ENCODE results near the gene P3R3URF.
A peak's percentile ranks its signal among the peaks of the same experiment; 100 is the strongest.

P3R3URF gene

GRCh38 chr1:46221749-46222148 is 45.5 kb upstream of the P3R3URF start:
- H3K9me2 ChIP-seq (replicated peaks; ENCODE audit: insufficient read depth, low read length): no peaks in the 10 kb centered on the region
- H3K79me2 ChIP-seq (ENCODE audit: low read length): no peaks in the 10 kb centered on the region
- no peak overlapping the region for H3K27ac ChIP-seq (ENCODE audit: low read length)
- no peaks in the 10 kb centered on the region for H4K20me1 ChIP-seq (ENCODE audit: insufficient read depth, low read length)
- no peaks in the 10 kb centered on the region for H3F3A ChIP-seq (ENCODE audit: insufficient read depth, low read length)
- TF ChIP-seq EZH2 (optimal IDR thresholded peaks at IDR 0.05; ENCODE audit: low read depth, low read length): no peak
- TF ChIP-seq CTCF (IDR thresholded peaks at IDR 0.05; ENCODE audit: low read length): no peak
- TF ChIP-seq EZH2phosphoT487 (IDR thresholded peaks at IDR 0.05; ENCODE audit: low read length): no peak
- no peak overlapping the region for H3K9ac ChIP-seq (ENCODE audit: low read length)
- H3K4me3 ChIP-seq (ENCODE audit: low read length): no peak overlapping the region
- no peak overlapping the region for H3K4me2 ChIP-seq (ENCODE audit: low read depth, low read length)
- no peaks in the 10 kb centered on the region for H3K36me3 ChIP-seq (replicated peaks; ENCODE audit: insufficient read depth, low read length)
- H3K4me1 ChIP-seq (ENCODE audit: low read length): no peaks in the 10 kb centered on the region
- no peak for DNase-seq
- no peaks in the 10 kb centered on the region for H3K27me3 ChIP-seq (replicated peaks; ENCODE audit: insufficient read depth, low read length)
- H3K9me3 ChIP-seq (replicated peaks; ENCODE audit: insufficient read depth, low read length): no peaks in the 10 kb centered on the region
- no peak overlapping the region for H2AFZ ChIP-seq (ENCODE audit: low read length)

- H3K4me3 ChIP-seq (ENCODE audit: low read length): no peak overlapping the region
- H3K9ac ChIP-seq (ENCODE audit: low read length): no peak overlapping the region
- no peak overlapping the region for H3K27ac ChIP-seq (ENCODE audit: low read length)
- TF ChIP-seq CTCF (IDR thresholded peaks at IDR 0.05; ENCODE audit: low read length): no peak
- no peak for TF ChIP-seq EZH2 (optimal IDR thresholded peaks at IDR 0.05; ENCODE audit: low read depth, low read length)
- no peak for TF ChIP-seq EZH2phosphoT487 (IDR thresholded peaks at IDR 0.05; ENCODE audit: low read length)
- no peaks in the 10 kb centered on the region for H3K79me2 ChIP-seq (ENCODE audit: low read length)
- no peak for DNase-seq
- H4K20me1 ChIP-seq (ENCODE audit: insufficient read depth, low read length): no peaks in the 10 kb centered on the region
- H3K9me2 ChIP-seq (replicated peaks; ENCODE audit: insufficient read depth, low read length): no peaks in the 10 kb centered on the region
- no peak overlapping the region for H3K4me2 ChIP-seq (ENCODE audit: low read depth, low read length)
- H3K4me1 ChIP-seq (ENCODE audit: low read length): no peaks in the 10 kb centered on the region
- no peaks in the 10 kb centered on the region for H3F3A ChIP-seq (ENCODE audit: insufficient read depth, low read length)
- H3K27me3 ChIP-seq (replicated peaks; ENCODE audit: insufficient read depth, low read length): no peaks in the 10 kb centered on the region
- no peaks in the 10 kb centered on the region for H3K9me3 ChIP-seq (replicated peaks; ENCODE audit: insufficient read depth, low read length)
- 0 out of 2 replicates have a peak overlapping the region, but pooled peaks have one; percentile 14 for H2AFZ ChIP-seq (ENCODE audit: low read length)
- no peaks in the 10 kb centered on the region for H3K36me3 ChIP-seq (replicated peaks; ENCODE audit: insufficient read depth, low read length)
Observed at GRCh38 chr1:46220808-46221207, 44.5 kb upstream of the P3R3URF start.

- no peak overlapping the region for H3K4me2 ChIP-seq (ENCODE audit: low read depth, low read length)
- H3K9me3 ChIP-seq (replicated peaks; ENCODE audit: insufficient read depth, low read length): no peaks in the 10 kb centered on the region
- no peaks in the 10 kb centered on the region for H4K20me1 ChIP-seq (ENCODE audit: insufficient read depth, low read length)
- no peak for DNase-seq
- H3K9me2 ChIP-seq (replicated peaks; ENCODE audit: insufficient read depth, low read length): no peaks in the 10 kb centered on the region
- no peaks in the 10 kb centered on the region for H3K4me1 ChIP-seq (ENCODE audit: low read length)
- H3K36me3 ChIP-seq (replicated peaks; ENCODE audit: insufficient read depth, low read length): no peaks in the 10 kb centered on the region
- no peaks in the 10 kb centered on the region for H3K27me3 ChIP-seq (replicated peaks; ENCODE audit: insufficient read depth, low read length)
- no peaks in the 10 kb centered on the region for H3K79me2 ChIP-seq (ENCODE audit: low read length)
- H3K4me3 ChIP-seq (ENCODE audit: low read length): no peak overlapping the region
- H3F3A ChIP-seq (ENCODE audit: insufficient read depth, low read length): no peaks in the 10 kb centered on the region
- H3K27ac ChIP-seq (ENCODE audit: low read length): no peak overlapping the region
- H3K9ac ChIP-seq (ENCODE audit: low read length): no peak overlapping the region
- H2AFZ ChIP-seq (ENCODE audit: low read length): no peak overlapping the region
- TF ChIP-seq CTCF (IDR thresholded peaks at IDR 0.05; ENCODE audit: low read length) (no peak), EZH2 (optimal IDR thresholded peaks at IDR 0.05; ENCODE audit: low read depth, low read length) (no peak), EZH2phosphoT487 (IDR thresholded peaks at IDR 0.05; ENCODE audit: low read length) (no peak)
Observed at GRCh38 chr1:46219551-46220520, 43.5 kb upstream of the P3R3URF start.
